ENCODE measurements around the gene U2AF1L4. TPM values are rescaled to one million over a fixed set of nuclear protein-coding genes. Genes with fewer than 3 reads are reported as not detected.
A peak's percentile ranks its signal among the peaks of the same experiment; 100 is the strongest.
"Not testable (repeated sequence)": the region's sequence is repeated elsewhere in the genome, so short reads cannot be mapped to it uniquely, and the experiment has no call there.

The U2AF1L4 gene
- total RNA-seq, 2 experiments from 2014 or later = 16.1 to 35.2 TPM

DNA sequence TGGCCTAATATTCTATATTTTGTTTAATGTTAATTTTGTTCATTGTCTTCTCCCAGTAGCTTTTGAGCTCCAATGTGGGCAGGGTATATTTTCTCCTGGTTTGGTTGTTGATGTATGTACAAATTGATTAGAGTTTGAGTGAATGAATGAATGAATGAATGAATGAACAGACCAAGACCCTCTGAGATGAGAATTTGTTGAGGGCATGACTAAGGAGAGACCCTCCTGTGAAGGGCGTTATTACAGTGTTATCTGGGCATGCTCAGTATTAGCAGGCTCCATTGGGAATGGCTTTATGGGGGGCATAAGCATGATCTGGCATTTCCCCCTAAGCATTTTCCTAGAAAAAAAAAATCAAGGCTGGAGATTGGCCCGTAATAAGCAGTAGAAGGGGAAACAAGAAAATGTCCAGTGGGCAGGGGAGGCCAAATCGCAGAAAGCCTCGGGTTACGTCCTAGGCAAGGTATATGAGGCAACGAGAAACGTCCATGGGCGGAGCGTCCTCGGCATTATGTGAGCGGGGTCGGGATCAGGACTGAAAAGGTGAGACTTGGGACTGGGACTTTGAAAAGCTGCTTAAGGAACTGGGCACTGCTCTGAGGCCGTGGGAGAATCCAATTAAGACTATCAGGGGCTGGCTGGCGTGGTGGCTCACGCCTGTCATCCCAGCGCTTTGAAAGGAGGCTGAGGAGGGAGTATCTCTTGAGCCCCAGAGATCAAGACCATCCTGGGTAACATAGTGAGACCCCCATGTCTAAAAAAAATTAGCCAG, 29.2 kb upstream of the U2AF1L4 start:
- Histone ChIP-seq H2AFZ (ENCODE audit: low read length) (peak overlapping the region; percentile 11; the same call in 1 of the 2 replicates), H3K4me1 (ENCODE audit: insufficient read depth, low read length, poor library complexity, severe bottlenecking) (peaks cover 19% of the 10 kb centered on the region), H4K20me1 (ENCODE audit: insufficient read depth, low read length) (no peaks in the 10 kb centered on the region), H3K9me2 (ENCODE audit: insufficient read depth, low read length) (no peaks in the 10 kb centered on the region), H3K27ac (ENCODE audit: low read depth, low read length, poor library complexity, severe bottlenecking) (no peak overlapping the region), H3K79me2 (ENCODE audit: insufficient read depth, low read depth, low read length) (no peaks in the 10 kb centered on the region), H3K36me3 (ENCODE audit: insufficient read depth, low read length) (no peaks in the 10 kb centered on the region), H3K4me2 (ENCODE audit: low read length) (peak overlapping the region; percentile 59), H3K4me3 (ENCODE audit: low read depth, low read length, poor library complexity, severe bottlenecking) (peak overlapping the region; percentile 80), H3K9me3 (ENCODE audit: low read length) (no peaks in the 10 kb centered on the region)
- CTCF ChIA-PET (ENCODE audit: unreplicated experiment) = no interaction called here
- DNase-seq (ENCODE audit: low spot score) = no peak
- no TSS peak for BruUV-seq (replicated peaks)
- TF ChIP-seq EZH2phosphoT487 (IDR thresholded peaks at IDR 0.05; ENCODE audit: borderline replicate concordance, low read depth, low read length) = no peak
- TF ChIP-seq, protein P1, sequence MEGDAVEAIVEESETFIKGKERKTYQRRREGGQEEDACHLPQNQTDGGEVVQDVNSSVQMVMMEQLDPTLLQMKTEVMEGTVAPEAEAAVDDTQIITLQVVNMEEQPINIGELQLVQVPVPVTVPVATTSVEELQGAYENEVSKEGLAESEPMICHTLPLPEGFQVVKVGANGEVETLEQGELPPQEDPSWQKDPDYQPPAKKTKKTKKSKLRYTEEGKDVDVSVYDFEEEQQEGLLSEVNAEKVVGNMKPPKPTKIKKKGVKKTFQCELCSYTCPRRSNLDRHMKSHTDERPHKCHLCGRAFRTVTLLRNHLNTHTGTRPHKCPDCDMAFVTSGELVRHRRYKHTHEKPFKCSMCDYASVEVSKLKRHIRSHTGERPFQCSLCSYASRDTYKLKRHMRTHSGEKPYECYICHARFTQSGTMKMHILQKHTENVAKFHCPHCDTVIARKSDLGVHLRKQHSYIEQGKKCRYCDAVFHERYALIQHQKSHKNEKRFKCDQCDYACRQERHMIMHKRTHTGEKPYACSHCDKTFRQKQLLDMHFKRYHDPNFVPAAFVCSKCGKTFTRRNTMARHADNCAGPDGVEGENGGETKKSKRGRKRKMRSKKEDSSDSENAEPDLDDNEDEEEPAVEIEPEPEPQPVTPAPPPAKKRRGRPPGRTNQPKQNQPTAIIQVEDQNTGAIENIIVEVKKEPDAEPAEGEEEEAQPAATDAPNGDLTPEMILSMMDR (conservative IDR thresholded peaks at IDR 0.05; ENCODE audit: low read length) = no peak
- POLR2A ChIA-PET = no interaction called here
- intact Hi-C loops (cut with micrococcal nuclease; ENCODE audit: unreplicated experiment) = loop anchor here (1.0 kb wide), 2 partner anchors 26 to 34 kb away; partner anchors contain the start of gene LIN37

DNA sequence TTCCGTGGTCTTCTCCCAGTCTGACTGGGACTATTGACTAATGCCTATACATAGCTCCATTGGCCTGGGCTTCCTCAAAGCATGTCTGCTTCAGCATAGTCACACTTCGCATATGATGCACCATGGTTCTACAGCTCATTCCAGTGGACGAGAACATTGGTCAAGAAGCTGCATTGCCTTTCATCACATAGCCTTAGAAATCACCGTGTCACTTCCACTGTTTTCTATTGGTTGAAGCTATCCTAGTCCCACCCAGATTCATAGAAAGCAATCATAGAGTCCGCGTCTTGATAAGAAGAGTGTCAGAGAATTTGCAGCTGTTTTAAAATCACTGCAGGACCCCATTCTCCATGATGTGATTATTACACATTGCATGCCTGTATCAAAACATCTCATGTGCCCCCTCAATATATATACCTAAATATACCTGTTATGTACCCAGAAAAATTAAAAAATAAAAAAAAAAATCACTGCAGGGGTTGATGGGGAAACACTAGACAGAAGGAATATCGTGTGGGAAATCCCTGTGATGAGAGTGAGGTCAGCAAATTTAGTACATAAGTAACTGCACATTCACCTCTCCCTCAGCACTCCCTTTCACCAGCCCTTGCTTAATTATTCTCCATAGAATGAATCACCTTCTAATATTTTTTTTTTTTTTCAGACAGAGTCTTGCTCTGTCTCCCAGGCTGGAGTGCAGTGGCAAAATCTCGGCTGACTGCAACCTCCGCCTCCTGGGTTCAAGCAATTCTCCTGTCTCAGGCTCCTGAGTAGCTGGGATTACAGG, 28.0 kb upstream of the U2AF1L4 start:
- Histone ChIP-seq H3K4me1 (ENCODE audit: insufficient read depth, low read length, poor library complexity, severe bottlenecking) (peaks cover 19% of the 10 kb centered on the region), H3K36me3 (ENCODE audit: insufficient read depth, low read length) (peaks cover 9% of the 10 kb centered on the region; the same call in 1 of the 2 replicates), H3K79me2 (ENCODE audit: insufficient read depth, low read depth, low read length) (no peaks in the 10 kb centered on the region), H3K4me3 (ENCODE audit: low read depth, low read length, poor library complexity, severe bottlenecking) (no peak overlapping the region), H4K20me1 (ENCODE audit: insufficient read depth, low read length) (no peaks in the 10 kb centered on the region), H3K4me2 (ENCODE audit: low read length) (no peak overlapping the region), H3K9me2 (ENCODE audit: insufficient read depth, low read length) (no peaks in the 10 kb centered on the region), H2AFZ (ENCODE audit: low read length) (no peak overlapping the region), H3K27ac (ENCODE audit: low read depth, low read length, poor library complexity, severe bottlenecking) (no peak overlapping the region), H3K9me3 (ENCODE audit: low read length) (no peaks in the 10 kb centered on the region)
- ChIA-PET POLR2A (interaction anchor here (0.6 to 0.7 kb wide), 2 partner anchors 125 to 129 kb away, joined by 3 to 4 read pairs; no protein-coding TSS in a partner anchor), CTCF (ENCODE audit: unreplicated experiment) (no interaction called here)
- BruUV-seq (replicated peaks) = no TSS peak
- intact Hi-C loops (cut with micrococcal nuclease; ENCODE audit: unreplicated experiment) = no loop called here
- TF ChIP-seq, protein P1 (conservative IDR thresholded peaks at IDR 0.05; ENCODE audit: low read length) = no peak
- TF ChIP-seq EZH2phosphoT487 (IDR thresholded peaks at IDR 0.05; ENCODE audit: borderline replicate concordance, low read depth, low read length) = no peak
- no peak for DNase-seq (ENCODE audit: low spot score)

DNA sequence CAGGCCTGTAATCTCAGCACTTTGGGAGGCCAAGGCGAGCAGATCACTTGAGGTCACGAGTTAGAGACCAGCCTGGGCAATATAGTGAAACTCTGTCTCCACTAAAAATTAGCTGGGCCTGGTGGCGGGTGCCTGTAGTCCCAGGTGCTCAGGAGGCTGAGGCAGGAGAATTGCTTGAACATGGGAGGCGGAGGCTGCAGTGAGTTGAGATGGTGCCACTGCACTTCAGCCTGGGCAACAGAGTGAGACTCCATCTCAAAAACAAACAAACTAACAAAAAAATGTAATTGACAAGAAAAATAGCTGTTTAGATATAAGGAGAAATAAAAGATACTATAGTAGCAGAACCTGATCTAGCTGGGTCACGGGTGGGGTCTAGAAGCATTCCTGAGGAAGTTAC, 27.1 kb upstream of the U2AF1L4 start:
- H2AFZ ChIP-seq (ENCODE audit: low read length); H3K27ac ChIP-seq (ENCODE audit: low read depth, low read length, poor library complexity, severe bottlenecking); H3K9me3 ChIP-seq (ENCODE audit: low read length); DNase-seq (ENCODE audit: low spot score); H3K4me3 ChIP-seq (ENCODE audit: low read depth, low read length, poor library complexity, severe bottlenecking); BruUV-seq (replicated peaks); intact Hi-C loops (cut with micrococcal nuclease; ENCODE audit: unreplicated experiment); H3K4me2 ChIP-seq (ENCODE audit: low read length); CTCF ChIA-PET (ENCODE audit: unreplicated experiment); H4K20me1 ChIP-seq (ENCODE audit: insufficient read depth, low read length); H3K79me2 ChIP-seq (ENCODE audit: insufficient read depth, low read depth, low read length); H3K9me2 ChIP-seq (ENCODE audit: insufficient read depth, low read length): not testable (repeated sequence)
- H3K4me1 ChIP-seq (ENCODE audit: insufficient read depth, low read length, poor library complexity, severe bottlenecking) = peaks cover 19% of the 10 kb centered on the region
- POLR2A ChIA-PET = interaction anchor here (1.5 kb wide), 1 partner anchor 24 kb away, joined by 3 read pairs; the partner anchor contains the start of gene LIN37
- peaks cover 16% of the 10 kb centered on the region; the same call in 1 of the 2 replicates for H3K36me3 ChIP-seq (ENCODE audit: insufficient read depth, low read length)

Data from OCI-LY7 (cell line).